ENCODE measurements around the gene RNF213.

GRCh38 chr17:80212962-80213642 is 47.5 kb upstream of the RNF213 start:
- TF ChIP-seq CTCF (conservative IDR thresholded peaks at IDR 0.05; ENCODE audit: low read depth, low read length) (no peak), EZH2 (IDR thresholded peaks at IDR 0.05; ENCODE audit: low read length, unreplicated experiment) (no peak), EZH2phosphoT487 (IDR thresholded peaks at IDR 0.05; ENCODE audit: borderline replicate concordance, low read length) (no peak)
